A549 (cell line): ENCODE results near the gene IGSF22. TPM values are rescaled to one million over a fixed set of nuclear protein-coding genes. Genes with fewer than 3 reads are reported as not detected.

Source experiments
- ATAC-seq, 2 experiments: fragments of 200-7000 bp in 1 of 2; fragments of >200 bp in 1 of 2; cut with Nextera tagmentation in 1 of 2; cut with Tn5 transposase in 1 of 2; 3 replicates each; pipeline versions ENCODE4 v1.8.0 to v1.9.1; 2018 to 2020; ENCODE audit warnings: mild to moderate bottlenecking in 1 of 2, moderate library complexity in 1 of 2
- CTCF ChIA-PET: fragments of 300-600 bp; sonication (Branson Sonifier 250); formaldehyde crosslinking; extraction: SDS; loops from one replicate; lab custom pipeline; 2021; ENCODE audit warnings: antibody characterized with exemption, inconsistent platforms; lab: Yijun Ruan, JAX
- POLR2A ChIA-PET: fragments of 350-600 bp; formaldehyde crosslinking; extraction: SDS; loops from one replicate; lab custom pipeline; 2021; ENCODE audit warnings: antibody characterized with exemption, inconsistent platforms; lab: Yijun Ruan, JAX
- DNase-seq, 2 experiments: peaks; one replicate each; pipeline versions ENCODE4 v3.0.0 to v3.0.0-alpha.2; 2011 to 2016; ENCODE audit warnings: low read depth in 1 of 2, low spot score in 1 of 2
- FAIRE-seq: peaks from 2 replicates; lab custom pipeline; 2011; peaks lifted over from hg19 to GRCh38; lab: Jason Lieb, UNC
- H3K27ac ChIP-seq, 2 experiments: fragments of >200 bp; sonication (Bioruptor Twin); formaldehyde crosslinking; 3 replicates each; pipeline ENCODE4 v1.5.1; 2016 to 2017
- H3K4me1 ChIP-seq: fragments of >200 bp; sonication (Bioruptor Twin); formaldehyde crosslinking; 3 replicates; pipeline ENCODE4 v1.6.1; 2016
- H3K4me2 ChIP-seq: fragments of >200 bp; sonication (Bioruptor Twin); formaldehyde crosslinking; 3 replicates; pipeline ENCODE4 v1.6.1; 2016
- H3K4me3 ChIP-seq: fragments of >200 bp; sonication (Bioruptor Twin); formaldehyde crosslinking; 3 replicates; pipeline ENCODE4 v1.5.1; 2016
- H3K9me3 ChIP-seq: fragments of >200 bp; sonication (Bioruptor Twin); formaldehyde crosslinking; 3 replicates; pipeline ENCODE4 v1.6.1; 2016
- BCL3 ChIP-seq: fragments of >200 bp; sonication (Bioruptor Twin); formaldehyde crosslinking; IDR thresholded peaks from 3 replicates; pipeline ENCODE4 v1.6.1; 2016
- BHLHE40 ChIP-seq: IDR thresholded peaks from 2 replicates; pipeline ENCODE4 v1.6.1; 2012; ENCODE audit warnings: low read depth, low read length, inconsistent platforms
- CBX2 ChIP-seq: fragments of 200-600 bp; sonication (generic); IDR thresholded peaks from 2 replicates; pipeline ENCODE4 v1.6.1; 2016; ENCODE audit warnings: low read depth, mild to moderate bottlenecking, borderline replicate concordance
- CHD2 ChIP-seq: fragments of 150-350 bp; IDR thresholded peaks from 2 replicates; pipeline ENCODE4 v1.6.1; 2014; ENCODE audit warnings: low read length; ENCODE audit not compliant: partially characterized antibody
- ELK1 ChIP-seq: fragments of 150-350 bp; IDR thresholded peaks from 2 replicates; pipeline ENCODE4 v1.6.1; 2014; ENCODE audit warnings: low read depth, mild to moderate bottlenecking, low read length
- EP300 ChIP-seq, 2 experiments: fragments of >200 bp; sonication (Bioruptor Twin); formaldehyde crosslinking; IDR thresholded peaks; 2 replicates in 1 of 2; 3 replicates in 1 of 2; pipeline ENCODE4 v1.6.1; 2016 to 2017
- FOSB ChIP-seq: fragments of 250-450 bp; sonication (Bioruptor Pico); IDR thresholded peaks from 2 replicates; pipeline ENCODE4 v1.5.0; 2020; ENCODE audit warnings: mild to moderate bottlenecking, moderate library complexity
- FOSL2 ChIP-seq, 2 experiments: fragments of 450-650 bp in 1 of 2; fragments of >200 bp in 1 of 2; sonication (Bioruptor Twin) in 1 of 2; formaldehyde crosslinking; IDR thresholded peaks; 2 replicates each; pipeline versions ENCODE4 v1.5.0 to v1.6.1; 2016 to 2020; ENCODE audit warnings: mild to moderate bottlenecking in 1 of 2, moderate library complexity in 1 of 2
- HMGXB4 ChIP-seq: fragments of 250-450 bp; sonication (Bioruptor Pico); IDR thresholded peaks from 2 replicates; pipeline ENCODE4 v1.5.0; 2021; ENCODE audit warnings: mild to moderate bottlenecking, moderate library complexity, borderline replicate concordance
- HOXA7 ChIP-seq: fragments of 250-450 bp; sonication (Bioruptor Pico); IDR thresholded peaks from 2 replicates; pipeline ENCODE4 v1.5.0; 2020; ENCODE audit warnings: mild to moderate bottlenecking, moderate library complexity
- JUNB ChIP-seq: fragments of >200 bp; sonication (Bioruptor Twin); formaldehyde crosslinking; IDR thresholded peaks from 2 replicates; pipeline ENCODE4 v1.6.1; 2016
- KDM1A ChIP-seq: fragments of 200-600 bp; sonication (generic); IDR thresholded peaks from 2 replicates; pipeline ENCODE4 v1.6.1; 2016; ENCODE audit warnings: low read depth, mild to moderate bottlenecking
- KDM5A ChIP-seq: fragments of 200-600 bp; sonication (generic); IDR thresholded peaks from 2 replicates; pipeline ENCODE4 v1.6.1; 2016; ENCODE audit warnings: antibody characterized with exemption, mild to moderate bottlenecking
- MAX ChIP-seq: IDR thresholded peaks from 2 replicates; pipeline ENCODE4 v1.6.1; 2012
- MYC ChIP-seq: IDR thresholded peaks from 2 replicates; pipeline ENCODE4 v1.6.1; 2012; ENCODE audit warnings: mild to moderate bottlenecking, inconsistent platforms, low read length, improper control_type of control experiment, borderline replicate concordance
- PBX3 ChIP-seq: IDR thresholded peaks from 2 replicates; pipeline ENCODE4 v1.6.1; 2012
- RAD21 ChIP-seq, 2 experiments: fragments of >200 bp in 1 of 2; sonication (Bioruptor Twin) in 1 of 2; formaldehyde crosslinking in 1 of 2; IDR thresholded peaks in 1 of 2; conservative IDR thresholded peaks in 1 of 2; 2 replicates in 1 of 2; 3 replicates in 1 of 2; pipeline ENCODE4 v1.6.1; 2012 to 2018; ENCODE audit warnings: inconsistent platforms in 1 of 2
- RARB ChIP-seq: fragments of 250-450 bp; sonication (Bioruptor Pico); IDR thresholded peaks from 2 replicates; pipeline ENCODE4 v1.8.0; 2021; ENCODE audit warnings: mild to moderate bottlenecking, moderate library complexity
- RCOR1 ChIP-seq: fragments of 150-350 bp; IDR thresholded peaks from 2 replicates; pipeline ENCODE4 v1.6.1; 2014; ENCODE audit warnings: antibody characterized with exemption, low read length, low read depth
- USF2 ChIP-seq: fragments of 450-650 bp; IDR thresholded peaks from 2 replicates; pipeline ENCODE4 v1.6.1; 2014; ENCODE audit warnings: antibody characterized with exemption
- WGBS: methylation state at CpG from one replicate; pipeline ENCODE4 v1.1.6; 2017; ENCODE audit errors: missing lambda C conversion rate; 5-methylcytosine and 5-hydroxymethylcytosine counted together
- polyA plus RNA-seq, 4 experiments: library from polyadenylated mRNA; depleted of rRNA in 3 of 4; stranded (reverse); fragments of >200 nt; fragmentation: RNase III in 1 of 4; extraction: RNeasy Plus Mini Kit Qiagen cat#74134 plus additional on column Dnase treatment in 1 of 4; gene quantifications; 2 replicates in 3 of 4; 3 replicates in 1 of 4; pipeline ENCODE4 v1.2.3, GENCODE V29; 2011 to 2017

The IGSF22 gene
- polyA plus RNA-seq, 2 of the 4 experiments (the other 2 are of a cell fraction): 0.06 TPM; not detected in 1

- ChIA-PET CTCF (interaction anchor here (0.8 to 2.2 kb wide), 5 partner anchors 11 to 86 kb away, joined by 3 to 5 read pairs (median 4); no protein-coding TSS in a partner anchor), POLR2A (no interaction called here)
- H3K27ac ChIP-seq: no peak overlapping the region
- no peak for DNase-seq
- no peaks in the 10 kb centered on the region for H3K9me3 ChIP-seq
- 0 out of 3 replicates have a peak, but pooled peaks cover 4% of the 10 kb centered on the region for H3K4me1 ChIP-seq
- FAIRE-seq: no peak
- H3K4me3 ChIP-seq: no peak overlapping the region
- TF ChIP-seq CBX2 (no peak), RCOR1 (no peak), HOXA7 (CRISPR knock-in tag) (no peak), KDM5A (no peak), PBX3 (no peak), ELK1 (no peak), RAD21 (conservative IDR thresholded peaks at IDR 0.05 in 1 of 2, IDR thresholded peaks at IDR 0.05 in 1 of 2) (no peak), JUNB (no peak), EP300 (IDR thresholded peaks at IDR 0.05) (no peak), CHD2 (no peak), KDM1A (no peak), MAX (no peak), BCL3 (no peak), USF2 (no peak)
- H3K4me2 ChIP-seq: no peak overlapping the region
- WGBS: 68% methylated on average over 13 of the region's 13 CpGs
- ATAC-seq: no peak
These were observed 45.5 kb upstream of the IGSF22 start for GRCh38 chr11:18771266-18772035.

GRCh38 chr11:18770479-18771125, 44.6 kb upstream of the IGSF22 start:
- FAIRE-seq: no peak
- Histone ChIP-seq H3K4me3 (no peak overlapping the region), H3K4me2 (no peak overlapping the region), H3K4me1 (0 out of 3 replicates have a peak, but pooled peaks cover 4% of the 10 kb centered on the region), H3K9me3 (no peaks in the 10 kb centered on the region), H3K27ac (no peak overlapping the region)
- DNase-seq: no peak
- CTCF ChIA-PET: interaction anchor here (1.0 to 13.0 kb wide), 3 partner anchors 6 to 13 kb away, joined by 3 to 132 read pairs (median 5); no protein-coding TSS in a partner anchor
- TF ChIP-seq FOSB (CRISPR knock-in tag) (no peak), FOSL2 (IDR thresholded peaks at IDR 0.05) (no peak), FOSL2 (CRISPR knock-in tag; IDR thresholded peaks at IDR 0.05) (no peak), BHLHE40 (no peak), KDM5A (no peak), RARB (CRISPR knock-in tag) (no peak), HOXA7 (CRISPR knock-in tag) (no peak), BCL3 (no peak), HMGXB4 (CRISPR knock-in tag) (no peak), PBX3 (no peak), CHD2 (no peak), MYC (no peak)
- WGBS: 68% methylated on average over 10 of the region's 11 CpGs
- POLR2A ChIA-PET: no interaction called here
- no peak for ATAC-seq
